ENCODE measurements around the gene SCD. TPM values are rescaled to one million over a fixed set of nuclear protein-coding genes. Genes with fewer than 3 reads are reported as not detected.

Gene SCD
- total and polyA plus RNA-seq, 2 experiments from 2014 or later: 325 to 816 TPM

- TF ChIP-seq CTCF (conservative IDR thresholded peaks at IDR 0.05; ENCODE audit: low read depth in 2 of 2): no peak
- no peak for TF ChIP-seq EZH2phosphoT487 (IDR thresholded peaks at IDR 0.05; ENCODE audit: unreplicated experiment)
Measured at GRCh38 chr10:100360234-100360633, 13.2 kb downstream of the SCD start (continued).

- Histone ChIP-seq H3K27me3 (ENCODE audit: insufficient read depth) (no peaks in the 10 kb centered on the region), H3K79me2 (replicated peaks; ENCODE audit: insufficient read depth) (peaks cover 13% of the 10 kb centered on the region; the same call in 1 of the 2 replicates), H3K4me3 (no peak overlapping the region), H3K4me2 (no peak overlapping the region), H2AFZ (no peak overlapping the region), H3K36me3 (ENCODE audit: insufficient read depth) (peaks cover 47% of the 10 kb centered on the region), H3K9me2 (ENCODE audit: insufficient read depth) (no peaks in the 10 kb centered on the region), H4K20me1 (replicated peaks; ENCODE audit: insufficient read depth) (peaks cover 46% of the 10 kb centered on the region), H3K27ac (ENCODE audit: low read depth) (peak overlapping the region; percentile 78), H3K4me1 (ENCODE audit: insufficient read depth) (peaks cover 22% of the 10 kb centered on the region), H3F3A (replicated peaks; ENCODE audit: low read depth) (peaks cover 42% of the 10 kb centered on the region)
- H3K4me3 Mint-ChIP-seq: no peak overlapping the region
- H3K9me3 Mint-ChIP-seq: no peaks in the 10 kb centered on the region; the same call in 2 of the 3 replicates
- H3K36me3 Mint-ChIP-seq (ENCODE audit: low read depth): peaks cover 55% of the 10 kb centered on the region
- H3K27ac Mint-ChIP-seq: peak overlapping the region; percentile 53
- DNase-seq (ENCODE audit: low spot score) (no peak), ATAC-seq (no peak)
- no peak for TF ChIP-seq REST (IDR thresholded peaks at IDR 0.05; ENCODE audit: unreplicated experiment)
- no peak for TF ChIP-seq ZNF462 (CRISPR knock-in tag; IDR thresholded peaks at IDR 0.05)
- peaks cover 7% of the 10 kb centered on the region for H3K27me3 Mint-ChIP-seq (ENCODE audit: insufficient read depth, low read depth, poor library complexity)
- H3K4me1 Mint-ChIP-seq: peaks cover 31% of the 10 kb centered on the region
Measured at GRCh38 chr10:100362570-100363496, 15.8 kb downstream of the SCD start.

Data from GM23338 (cell line).